Testis (tissue), 2 donors: ENCODE measurements around the gene PAPOLA.

Source experiments
- CTCF ChIP-seq, 3 experiments: fragments of 450-650 bp in 2 of 3; fragments of 200-600 bp in 1 of 3; sonication (generic) in 1 of 3; IDR thresholded peaks; one replicate each; pipeline ENCODE4 v1.5.1; 2016 to 2019; ENCODE audit warnings: antibody characterized with exemption in 3 of 3, mild to moderate bottlenecking in 2 of 3, moderate library complexity in 1 of 3
- POLR2A ChIP-seq: fragments of 450-650 bp; IDR thresholded peaks from one replicate; pipeline ENCODE4 v1.6.1; 2017; ENCODE audit warnings: antibody characterized with exemption, mild to moderate bottlenecking, moderate library complexity

- TF ChIP-seq CTCF (IDR thresholded peaks at IDR 0.05) (no peak), POLR2A (no peak)
These were observed 90.6 kb downstream of the PAPOLA start for GRCh38 chr14:96592591-96593386.
